ENCODE measurements around the gene DDR1.
"Not testable (repeated sequence)": the region's sequence is repeated elsewhere in the genome, so short reads cannot be mapped to it uniquely, and the experiment has no call there.

Gene DDR1

GRCh38 chr6:30894935-30895334 is 10.6 kb downstream of the DDR1 start:
- DNase-seq = no peak

- DNase-seq = no peak
These were observed 11.0 kb downstream of the DDR1 start for GRCh38 chr6:30895343-30895742.

DNA sequence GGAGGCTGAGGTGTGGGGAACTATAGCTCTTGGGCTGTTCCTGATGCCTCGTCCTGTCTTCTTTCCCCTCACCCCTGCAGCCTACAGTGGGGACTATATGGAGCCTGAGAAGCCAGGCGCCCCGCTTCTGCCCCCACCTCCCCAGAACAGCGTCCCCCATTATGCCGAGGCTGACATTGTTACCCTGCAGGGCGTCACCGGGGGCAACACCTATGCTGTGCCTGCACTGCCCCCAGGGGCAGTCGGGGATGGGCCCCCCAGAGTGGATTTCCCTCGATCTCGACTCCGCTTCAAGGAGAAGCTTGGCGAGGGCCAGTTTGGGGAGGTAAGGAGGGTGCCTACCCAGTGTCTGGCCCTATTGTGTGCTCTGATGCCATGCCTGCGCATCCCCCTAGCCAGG is 12.2 kb downstream of the DDR1 start:
- DNase-seq = no peak

DNA sequence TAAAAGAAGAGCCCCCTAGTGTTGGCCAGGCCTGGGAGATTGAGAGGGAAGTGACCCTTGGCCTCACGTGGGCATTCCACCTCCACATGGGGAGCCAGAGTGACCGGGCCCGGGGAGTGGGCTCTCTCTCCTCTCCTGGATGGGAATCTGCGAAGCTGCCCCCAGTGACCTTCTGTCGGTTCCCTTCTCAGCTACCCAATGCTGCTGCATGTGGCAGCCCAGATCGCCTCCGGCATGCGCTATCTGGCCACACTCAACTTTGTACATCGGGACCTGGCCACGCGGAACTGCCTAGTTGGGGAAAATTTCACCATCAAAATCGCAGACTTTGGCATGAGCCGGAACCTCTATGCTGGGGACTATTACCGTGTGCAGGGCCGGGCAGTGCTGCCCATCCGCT is 13.6 kb downstream of the DDR1 start:
- DNase-seq = no peak

- no peak for DNase-seq
These were observed 14.5 kb downstream of the DDR1 start for GRCh38 chr6:30898750-30899360.

- DNase-seq = no peak
These were observed 16.6 kb downstream of the DDR1 start for GRCh38 chr6:30900863-30901417.

DNA sequence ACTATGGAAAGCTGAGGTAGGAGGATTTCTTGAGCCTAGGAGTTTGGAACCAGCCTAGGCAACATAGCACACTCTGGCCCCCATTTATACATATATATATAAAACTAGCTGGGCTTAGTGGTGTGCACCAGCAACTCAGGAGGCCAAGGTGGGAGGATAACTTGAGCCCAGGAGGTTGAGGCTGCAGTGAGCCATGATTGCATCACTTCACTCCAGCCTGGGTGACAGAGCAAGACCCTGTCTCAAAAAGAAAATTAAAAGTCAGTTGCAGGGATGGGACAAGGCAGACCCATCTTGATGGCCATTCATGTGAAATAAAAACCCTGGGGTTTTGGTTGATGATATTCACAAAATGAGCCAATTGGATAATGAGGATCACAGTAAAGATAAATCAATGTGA is 17.1 kb downstream of the DDR1 start:
- no peak for DNase-seq

GRCh38 chr6:30902196-30902595 is 17.9 kb downstream of the DDR1 start:
- DNase-seq = not testable (repeated sequence)

DNA sequence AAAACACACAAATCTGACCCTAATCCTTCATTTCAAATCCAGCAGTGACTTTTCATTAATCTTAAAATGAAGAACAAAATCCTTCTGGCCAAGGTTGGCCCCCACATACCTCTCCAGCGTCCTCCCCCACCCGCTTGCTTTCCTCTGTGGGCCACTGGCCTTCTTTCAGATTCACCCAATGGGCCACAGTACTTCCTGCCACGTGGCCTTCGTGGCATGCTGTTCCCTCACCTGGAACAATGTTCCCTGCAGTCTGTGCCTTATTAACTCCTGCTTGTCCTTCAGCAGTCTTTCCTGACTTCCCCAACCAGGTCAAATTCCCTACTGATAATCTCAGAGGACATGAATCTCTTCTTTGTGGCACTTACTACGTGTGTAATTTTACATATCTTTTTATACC is 18.4 kb downstream of the DDR1 start:
- no peak for DNase-seq

DNA sequence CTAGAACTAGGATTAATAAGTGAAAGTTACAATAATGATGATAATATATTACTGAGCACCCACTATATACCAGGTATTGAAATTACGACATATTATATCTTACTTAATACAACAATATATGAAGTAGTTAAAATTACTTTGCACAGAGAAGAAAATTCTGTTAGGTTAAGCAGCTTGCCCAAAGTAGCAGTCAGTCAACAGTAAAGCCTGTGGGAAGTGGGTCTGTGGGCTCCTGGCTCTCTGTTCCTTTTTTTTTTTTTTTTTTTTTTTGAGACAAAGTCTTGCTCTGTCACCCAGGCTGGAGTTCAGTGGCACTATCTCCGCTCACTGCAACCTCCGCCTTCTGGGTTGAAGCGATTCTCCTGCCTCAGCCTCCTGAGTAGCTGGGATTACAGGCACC is 18.9 kb downstream of the DDR1 start:
- DNase-seq = no peak

DNA sequence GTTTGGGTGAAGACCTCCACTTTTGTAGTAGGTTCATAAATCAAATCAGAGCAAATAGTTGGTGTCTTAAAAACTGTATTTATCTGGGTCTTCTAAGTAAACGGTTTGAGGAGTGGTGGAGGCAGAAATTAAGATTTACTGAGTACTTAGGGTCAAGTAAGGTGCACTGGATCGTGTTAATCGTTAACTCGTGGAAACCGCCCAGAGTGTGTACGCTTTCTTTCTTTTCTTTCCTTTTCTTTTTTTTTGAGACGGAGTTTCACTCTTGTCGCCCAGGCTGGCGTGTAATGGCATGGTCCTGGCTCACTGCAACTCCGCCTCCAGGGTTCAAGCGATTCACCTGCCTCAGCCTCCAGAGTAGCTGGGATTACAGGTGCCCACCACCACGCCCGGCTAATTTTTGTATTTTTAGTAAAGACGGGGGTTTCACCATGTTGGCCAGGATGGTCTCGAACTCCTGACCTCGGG is 23.0 kb downstream of the DDR1 start:
- not testable (repeated sequence) for DNase-seq

- peak; percentile 98 for DNase-seq
These were observed 23.7 kb downstream of the DDR1 start, which contains the start of gene GTF2H4 for GRCh38 chr6:30907758-30908591. Gene GTF2H4, plus strand, starts transcription at chr6:30908207.

DNA sequence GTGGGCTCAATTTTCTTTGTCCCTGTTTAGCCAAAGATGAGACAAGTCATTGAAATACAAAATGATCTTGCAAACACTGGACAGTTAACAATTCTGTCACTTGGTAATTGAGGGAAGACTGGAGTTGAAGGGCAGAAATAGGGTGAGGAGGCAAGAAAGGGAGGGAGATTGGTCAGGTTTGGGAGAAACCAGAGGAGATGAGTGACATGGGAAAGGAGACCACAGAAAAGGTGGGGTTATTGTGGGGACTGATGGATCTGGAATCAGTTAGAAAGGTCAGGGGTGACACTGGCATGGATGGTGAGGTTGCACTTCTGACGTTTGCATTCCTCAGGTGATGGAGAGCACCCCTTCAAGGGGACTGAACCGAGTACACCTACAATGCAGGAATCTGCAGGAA is 24.4 kb downstream of the DDR1 start:
- DNase-seq = no peak

DNA sequence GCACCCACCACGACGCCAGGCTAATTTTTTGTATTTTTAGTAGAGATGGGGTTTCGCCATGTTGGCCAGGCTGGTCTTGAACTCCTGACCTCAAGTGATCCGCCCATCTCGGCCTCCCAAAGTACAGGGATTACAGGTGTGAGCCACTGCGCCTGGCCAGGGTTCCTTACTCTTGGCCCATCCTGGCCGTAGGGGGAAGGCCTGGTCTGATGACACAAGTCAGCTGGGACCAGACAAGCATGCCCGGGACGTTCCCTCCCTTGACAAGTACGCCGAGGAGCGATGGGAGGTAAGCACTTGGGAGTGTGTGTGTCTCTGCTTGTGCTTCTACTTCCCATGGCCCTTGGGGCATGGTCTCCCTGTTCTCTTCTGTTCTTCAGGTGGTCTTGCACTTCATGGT is 26.2 kb downstream of the DDR1 start:
- not testable (repeated sequence) for DNase-seq

- DNase-seq = no peak
These were observed 28.6 kb downstream of the DDR1 start for GRCh38 chr6:30912746-30913520.

DNA sequence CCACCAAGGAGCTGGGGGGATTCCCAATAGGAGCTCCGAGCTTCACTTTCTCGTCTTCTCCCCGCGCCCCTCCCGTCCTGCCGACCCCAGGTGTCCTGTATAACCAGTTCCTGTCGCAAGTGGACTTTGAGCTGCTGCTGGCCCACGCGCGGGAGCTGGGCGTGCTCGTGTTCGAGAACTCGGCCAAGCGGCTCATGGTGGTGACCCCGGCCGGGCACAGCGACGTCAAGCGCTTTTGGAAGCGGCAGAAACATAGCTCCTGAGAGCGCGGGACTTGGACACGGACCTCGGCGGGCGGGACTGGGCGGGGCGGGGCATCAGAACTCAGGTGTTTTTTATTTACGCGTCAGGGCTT is 29.4 kb downstream of the DDR1 start:
- no peak for DNase-seq

- DNase-seq = peak; percentile 83
These were observed 29.9 kb downstream of the DDR1 start, which contains the start of gene VARS2 for GRCh38 chr6:30914076-30914853. Gene VARS2, plus strand, starts transcription at chr6:30914238. Its CDS starts 599 bp downstream, at chr6:30914837.

GRCh38 chr6:30914854-30915590 is 30.7 kb downstream of the DDR1 start:
- DNase-seq = no peak

- peak; percentile 40 for DNase-seq
These were observed 31.2 kb downstream of the DDR1 start for GRCh38 chr6:30915591-30915946.

- no peak for DNase-seq
These were observed 32.7 kb downstream of the DDR1 start for GRCh38 chr6:30917041-30917440.

- no peak for DNase-seq
These were observed 33.2 kb downstream of the DDR1 start for GRCh38 chr6:30917487-30917886.

DNA sequence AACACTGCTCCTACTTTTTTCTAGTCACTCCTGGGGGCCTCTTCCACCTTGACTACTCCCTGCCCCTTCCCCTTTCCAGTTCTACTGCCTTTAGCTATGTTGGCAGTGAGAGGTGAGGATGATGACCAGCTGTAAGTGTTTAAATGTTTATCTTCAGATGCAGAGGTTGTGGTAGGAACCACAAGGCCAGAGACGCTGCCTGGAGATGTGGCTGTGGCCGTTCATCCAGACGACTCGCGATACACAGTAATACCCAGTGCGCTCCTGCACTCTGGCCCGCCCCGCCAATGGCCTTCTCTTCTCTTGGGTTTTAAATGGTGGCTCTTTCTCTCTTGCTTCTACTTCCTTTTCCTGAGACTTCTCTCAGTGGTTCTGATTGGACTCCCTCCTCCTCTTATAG is 34.4 kb downstream of the DDR1 start:
- DNase-seq = no peak

Measured in DMS79 treated with DMSO at 0.1 percent for 48 hours (cell line).